MM.1S (cell line): ENCODE measurements around the gene ROCK2.

Experiments used
- DNase-seq: peaks from one replicate; pipeline ENCODE4 v3.0.0-alpha.2; 2015
- H2AFZ ChIP-seq: fragments of 300-600 bp; sonication (generic); 2 replicates; pipeline ENCODE4 v1.6.0; 2016; ENCODE audit warnings: antibody characterized with exemption, low read length
- H3F3A ChIP-seq: fragments of 300-600 bp; sonication (generic); 2 replicates; pipeline ENCODE4 v1.6.1; 2016; ENCODE audit warnings: mild to moderate bottlenecking, antibody characterized with exemption, low read length, moderate library complexity, mixed read lengths; ENCODE audit not compliant: insufficient read depth
- H3K27ac ChIP-seq: fragments of 300-600 bp; sonication (generic); 2 replicates; pipeline ENCODE4 v1.5.1; 2016; ENCODE audit warnings: mild to moderate bottlenecking, low read length
- H3K27me3 ChIP-seq: fragments of 300-600 bp; sonication (generic); replicated peaks from 2 replicates; pipeline ENCODE4 v1.6.0; 2016; ENCODE audit warnings: low read length; ENCODE audit not compliant: insufficient read depth
- H3K36me3 ChIP-seq: fragments of 300-600 bp; sonication (generic); replicated peaks from 2 replicates; pipeline ENCODE4 v1.6.1; 2016; ENCODE audit warnings: mild to moderate bottlenecking, low read length, mixed read lengths; ENCODE audit not compliant: insufficient read depth
- H3K4me1 ChIP-seq: fragments of 300-600 bp; sonication (generic); 2 replicates; pipeline ENCODE4 v1.6.1; 2016; ENCODE audit warnings: low read length, mixed read lengths
- H3K4me2 ChIP-seq: fragments of 300-600 bp; sonication (generic); 2 replicates; pipeline ENCODE4 v1.6.0; 2016; ENCODE audit warnings: low read depth, low read length
- H3K4me3 ChIP-seq: fragments of 300-600 bp; sonication (generic); 2 replicates; pipeline ENCODE4 v1.5.1; 2016; ENCODE audit warnings: low read length, mixed read lengths
- H3K79me2 ChIP-seq: fragments of 300-600 bp; sonication (generic); 2 replicates; pipeline ENCODE4 v1.6.1; 2016; ENCODE audit warnings: mixed run types, low read length, mixed read lengths
- H3K9ac ChIP-seq: fragments of 300-600 bp; sonication (generic); 2 replicates; pipeline ENCODE4 v1.6.1; 2016; ENCODE audit warnings: low read length, mixed read lengths
- H3K9me2 ChIP-seq: fragments of 300-600 bp; sonication (generic); replicated peaks from 2 replicates; pipeline ENCODE4 v1.6.1; 2016; ENCODE audit warnings: mild to moderate bottlenecking, low read length, mixed read lengths; ENCODE audit not compliant: insufficient read depth
- H3K9me3 ChIP-seq: fragments of 300-600 bp; sonication (generic); replicated peaks from 2 replicates; pipeline ENCODE4 v1.6.1; 2016; ENCODE audit warnings: mild to moderate bottlenecking, low read length, mixed read lengths; ENCODE audit not compliant: insufficient read depth
- H4K20me1 ChIP-seq: fragments of 300-600 bp; sonication (generic); 2 replicates; pipeline ENCODE4 v1.6.1; 2016; ENCODE audit warnings: mild to moderate bottlenecking, low read length, moderate library complexity, mixed read lengths; ENCODE audit not compliant: insufficient read depth
- EZH2 ChIP-seq: fragments of 300-600 bp; sonication (generic); optimal IDR thresholded peaks from 2 replicates; pipeline ENCODE3; 2017; ENCODE audit warnings: low read depth, mild to moderate bottlenecking, antibody characterized with exemption, low read length, mixed read lengths
- EZH2phosphoT487 ChIP-seq: fragments of 300-600 bp; sonication (generic); IDR thresholded peaks from 2 replicates; pipeline ENCODE4 v1.6.1; 2018; ENCODE audit warnings: antibody characterized with exemption, low read length
- TF ChIP-seq, protein P1 (sequence below): fragments of 300-600 bp; sonication (generic); IDR thresholded peaks from 2 replicates; pipeline ENCODE4 v1.5.1; 2016; ENCODE audit warnings: antibody characterized with exemption, low read length, mixed read lengths

Gene ROCK2

GRCh38 chr2:11347403-11347959 lies 3.0 kb upstream of the ROCK2 start:
- no peak overlapping the region for H3K4me3 ChIP-seq
- peaks cover 14% of the 10 kb centered on the region for H3F3A ChIP-seq
- H2AFZ ChIP-seq: no peak overlapping the region
- no peaks in the 10 kb centered on the region for H3K36me3 ChIP-seq
- H3K9me2 ChIP-seq: no peaks in the 10 kb centered on the region
- no peak overlapping the region for H3K27ac ChIP-seq
- no peak for DNase-seq
- no peaks in the 10 kb centered on the region for H4K20me1 ChIP-seq
- TF ChIP-seq EZH2: no peak
- TF ChIP-seq, protein P1, sequence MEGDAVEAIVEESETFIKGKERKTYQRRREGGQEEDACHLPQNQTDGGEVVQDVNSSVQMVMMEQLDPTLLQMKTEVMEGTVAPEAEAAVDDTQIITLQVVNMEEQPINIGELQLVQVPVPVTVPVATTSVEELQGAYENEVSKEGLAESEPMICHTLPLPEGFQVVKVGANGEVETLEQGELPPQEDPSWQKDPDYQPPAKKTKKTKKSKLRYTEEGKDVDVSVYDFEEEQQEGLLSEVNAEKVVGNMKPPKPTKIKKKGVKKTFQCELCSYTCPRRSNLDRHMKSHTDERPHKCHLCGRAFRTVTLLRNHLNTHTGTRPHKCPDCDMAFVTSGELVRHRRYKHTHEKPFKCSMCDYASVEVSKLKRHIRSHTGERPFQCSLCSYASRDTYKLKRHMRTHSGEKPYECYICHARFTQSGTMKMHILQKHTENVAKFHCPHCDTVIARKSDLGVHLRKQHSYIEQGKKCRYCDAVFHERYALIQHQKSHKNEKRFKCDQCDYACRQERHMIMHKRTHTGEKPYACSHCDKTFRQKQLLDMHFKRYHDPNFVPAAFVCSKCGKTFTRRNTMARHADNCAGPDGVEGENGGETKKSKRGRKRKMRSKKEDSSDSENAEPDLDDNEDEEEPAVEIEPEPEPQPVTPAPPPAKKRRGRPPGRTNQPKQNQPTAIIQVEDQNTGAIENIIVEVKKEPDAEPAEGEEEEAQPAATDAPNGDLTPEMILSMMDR: no peak
- TF ChIP-seq EZH2phosphoT487: no peak
- no peak overlapping the region for H3K9ac ChIP-seq
- H3K4me1 ChIP-seq: no peaks in the 10 kb centered on the region
- H3K27me3 ChIP-seq: no peaks in the 10 kb centered on the region
- no peaks in the 10 kb centered on the region for H3K9me3 ChIP-seq
- H3K4me2 ChIP-seq: no peak overlapping the region
- H3K79me2 ChIP-seq: peaks cover 16% of the 10 kb centered on the region

DNA sequence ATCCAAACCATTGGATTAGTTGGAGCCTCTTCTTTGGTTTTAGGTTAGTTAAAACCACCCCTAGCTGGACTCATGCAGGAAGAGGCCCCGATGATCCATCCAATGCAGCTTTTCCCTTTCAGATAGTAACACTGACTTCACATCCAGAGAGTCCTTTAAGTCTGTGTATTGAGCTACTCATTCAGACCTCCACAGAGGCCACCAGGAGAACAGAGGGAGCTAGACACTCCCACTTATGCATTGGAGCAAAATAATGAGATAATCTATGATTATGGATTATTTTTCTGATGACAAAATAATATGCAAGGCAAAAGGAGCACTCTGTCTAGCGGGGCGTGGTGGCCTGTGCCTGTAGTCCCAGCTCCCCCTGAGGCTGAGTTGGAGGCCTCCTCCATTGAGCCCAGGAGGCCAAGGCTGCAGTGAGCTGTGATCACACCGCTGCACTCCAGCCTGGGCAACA lies 1.6 kb upstream of the ROCK2 start:
- Histone ChIP-seq H3K27ac (no peak overlapping the region), H3K4me1 (peaks cover 3% of the 10 kb centered on the region), H3K4me3 (no peak overlapping the region), H3K9me2 (no peaks in the 10 kb centered on the region), H3K79me2 (peaks cover 29% of the 10 kb centered on the region), H3K4me2 (no peak overlapping the region), H3K27me3 (no peaks in the 10 kb centered on the region), H3F3A (peaks cover 14% of the 10 kb centered on the region), H2AFZ (no peak overlapping the region), H3K9ac (no peak overlapping the region), H3K9me3 (no peaks in the 10 kb centered on the region), H4K20me1 (0 out of 2 replicates have a peak, but pooled peaks cover 5% of the 10 kb centered on the region), H3K36me3 (no peaks in the 10 kb centered on the region)
- TF ChIP-seq, protein P1: no peak
- TF ChIP-seq EZH2: no peak
- no peak for TF ChIP-seq EZH2phosphoT487
- DNase-seq: no peak

- H3K4me3 ChIP-seq: peak overlapping the region; percentile 68
- peak overlapping the region; percentile 70 for H3K4me2 ChIP-seq
- peaks cover 14% of the 10 kb centered on the region for H3F3A ChIP-seq
- no peaks in the 10 kb centered on the region for H3K27me3 ChIP-seq
- no peak overlapping the region for H3K27ac ChIP-seq
- peaks cover 37% of the 10 kb centered on the region for H3K79me2 ChIP-seq
- no peaks in the 10 kb centered on the region for H3K9me2 ChIP-seq
- H3K4me1 ChIP-seq: peaks cover 3% of the 10 kb centered on the region
- TF ChIP-seq, protein P1: no peak
- TF ChIP-seq EZH2phosphoT487: no peak
- TF ChIP-seq EZH2: no peak
- H3K9me3 ChIP-seq: no peaks in the 10 kb centered on the region
- peak overlapping the region; percentile 54; the same call in 1 of the 2 replicates for H3K9ac ChIP-seq
- no peaks in the 10 kb centered on the region for H3K36me3 ChIP-seq
- peak overlapping the region; percentile 78 for H2AFZ ChIP-seq
- DNase-seq: peak; percentile 23
- 0 out of 2 replicates have a peak, but pooled peaks cover 5% of the 10 kb centered on the region for H4K20me1 ChIP-seq
Observed at GRCh38 chr2:11344956-11345677, 681 bp upstream of the ROCK2 start.
